ENCODE measurements around the gene CCZ1B.
"Not testable (repeated sequence)": the region's sequence is repeated elsewhere in the genome, so short reads cannot be mapped to it uniquely, and the experiment has no call there.

Gene CCZ1B

GRCh38 chr7:6837081-6837480 lies 11.0 kb upstream of the CCZ1B start:
- DNase-seq (ENCODE audit: extremely low read depth, low read depth): not testable (repeated sequence)

DNA sequence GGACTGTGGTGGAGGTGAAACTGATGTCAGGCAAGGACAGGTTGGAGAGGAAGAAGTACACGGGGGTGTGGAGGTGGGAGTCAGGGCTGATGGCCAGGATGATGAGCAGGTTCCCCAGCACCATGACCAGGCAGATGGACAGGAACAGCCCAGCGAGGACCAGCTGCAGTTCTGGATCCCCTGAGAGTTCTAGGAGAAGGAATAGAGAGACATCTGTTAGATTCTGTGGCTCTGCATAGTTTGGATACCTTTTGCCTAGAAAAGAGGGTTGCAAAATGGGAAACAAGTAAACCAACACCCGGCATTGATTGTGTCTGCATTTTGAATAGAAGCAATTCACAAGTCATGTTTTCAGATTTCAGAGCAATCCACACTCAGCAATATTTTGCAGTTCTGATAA lies 9.4 kb upstream of the CCZ1B start:
- not testable (repeated sequence) for DNase-seq (ENCODE audit: extremely low read depth, low read depth)

GRCh38 chr7:6833636-6834035 lies 7.6 kb upstream of the CCZ1B start:
- TF ChIP-seq CTCF (IDR thresholded peaks at IDR 0.05; ENCODE audit: low read depth, low read length): no peak

DNA sequence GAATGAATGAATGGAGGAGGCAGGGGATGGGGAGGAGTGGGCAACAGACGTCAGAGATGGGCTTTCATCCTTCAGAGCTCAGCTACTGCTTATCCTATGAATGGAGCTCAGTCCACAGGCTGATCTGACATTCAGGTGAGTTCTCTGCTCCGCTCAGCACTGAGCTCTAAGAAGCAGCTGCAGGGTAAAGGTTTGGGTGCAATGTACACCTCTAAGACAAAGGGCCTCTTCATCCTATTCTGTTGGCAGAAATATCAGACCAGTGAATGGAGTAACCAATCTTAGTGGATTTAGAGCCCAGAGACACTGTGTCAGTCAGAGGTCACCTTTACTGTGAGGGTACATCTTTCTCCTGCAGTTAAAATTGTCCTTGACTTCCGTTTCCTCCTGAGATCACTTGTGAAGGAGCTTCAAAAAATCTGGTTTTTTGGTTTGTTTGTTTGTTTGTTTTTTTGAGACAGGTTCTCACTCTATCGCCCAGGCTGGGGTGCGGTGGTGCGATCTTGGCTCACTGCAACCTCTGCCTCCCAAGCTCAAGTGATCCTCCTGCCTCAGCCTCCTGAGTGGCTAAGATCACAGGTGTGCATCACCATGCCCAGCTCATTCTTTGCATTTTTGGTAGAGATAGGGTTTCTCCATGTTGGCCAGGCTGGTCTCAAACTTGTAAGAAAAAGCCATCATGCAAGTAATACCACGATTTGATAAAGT lies 5.1 kb upstream of the CCZ1B start:
- DNase-seq (ENCODE audit: extremely low read depth, low read depth): no peak
- no peak for TF ChIP-seq CTCF (IDR thresholded peaks at IDR 0.05; ENCODE audit: low read depth, low read length)

More at GRCh38 chr7:6833636-6834035, 7.6 kb upstream of the CCZ1B start:
- DNase-seq (ENCODE audit: extremely low read depth, low read depth): no peak

GRCh38 chr7:6830026-6830425 lies 4.0 kb upstream of the CCZ1B start:
- DNase-seq (ENCODE audit: extremely low read depth, low read depth): not testable (repeated sequence)

GRCh38 chr7:6829616-6830015 lies 3.5 kb upstream of the CCZ1B start:
- DNase-seq (ENCODE audit: extremely low read depth, low read depth): not testable (repeated sequence)

GRCh38 chr7:6827180-6827579 lies 1.1 kb upstream of the CCZ1B start:
- DNase-seq (ENCODE audit: extremely low read depth, low read depth): not testable (repeated sequence)

GRCh38 chr7:6825236-6826125 lies 594 bp downstream of the CCZ1B start:
- DNase-seq (ENCODE audit: extremely low read depth, low read depth): not testable (repeated sequence)

- not testable (repeated sequence) for DNase-seq (ENCODE audit: extremely low read depth, low read depth)
Measured at GRCh38 chr7:6821622-6822021, 4.5 kb downstream of the CCZ1B start.

DNA sequence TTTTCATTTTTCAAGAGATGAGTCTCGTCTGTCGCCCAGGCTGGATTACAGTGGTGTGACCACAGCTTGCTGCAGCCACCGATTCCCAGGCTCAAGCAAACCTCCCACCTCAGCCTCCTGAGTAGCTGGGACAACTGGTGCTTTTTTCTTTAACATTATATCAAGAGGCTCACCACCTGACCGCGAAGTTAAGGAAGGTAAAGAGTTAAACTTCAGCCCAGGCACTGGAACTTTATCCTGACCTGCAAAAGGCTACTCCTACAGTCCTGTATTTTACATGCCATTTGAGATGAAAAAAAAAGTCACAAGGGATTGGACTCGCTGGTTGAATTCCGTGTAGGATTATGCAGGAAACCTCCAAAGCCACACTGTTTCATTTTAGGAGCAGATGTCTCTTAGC lies 10.6 kb downstream of the CCZ1B start:
- not testable (repeated sequence) for DNase-seq (ENCODE audit: extremely low read depth, low read depth)

GRCh38 chr7:6813011-6813410 lies 13.1 kb downstream of the CCZ1B start:
- not testable (repeated sequence) for DNase-seq (ENCODE audit: extremely low read depth, low read depth)

- DNase-seq (ENCODE audit: extremely low read depth, low read depth): not testable (repeated sequence)
Measured at GRCh38 chr7:6807959-6808358, 18.1 kb downstream of the CCZ1B start.

GRCh38 chr7:6807393-6807918 lies 18.6 kb downstream of the CCZ1B start:
- not testable (repeated sequence) for DNase-seq (ENCODE audit: extremely low read depth, low read depth)

DNA sequence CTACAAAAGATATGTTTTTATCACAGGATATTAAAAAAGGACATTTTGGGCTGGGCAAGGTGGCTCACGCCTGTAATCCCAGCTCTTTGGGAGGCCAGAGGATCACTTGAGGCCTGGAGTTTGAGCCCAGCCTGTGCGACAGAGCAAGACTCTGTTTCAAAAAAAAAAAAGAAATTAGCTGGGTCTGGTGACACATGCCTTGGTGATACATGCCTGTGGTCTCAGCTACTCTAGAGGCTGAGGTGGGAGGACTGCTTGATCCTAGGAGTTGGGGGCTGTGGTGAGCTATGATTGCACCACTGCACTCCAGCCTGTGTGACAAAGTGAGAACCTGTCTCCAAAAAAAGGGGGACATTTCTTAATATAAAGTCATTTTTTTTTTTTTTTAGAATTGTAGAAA lies 25.7 kb downstream of the CCZ1B start:
- DNase-seq (ENCODE audit: extremely low read depth, low read depth): not testable (repeated sequence)

DNA sequence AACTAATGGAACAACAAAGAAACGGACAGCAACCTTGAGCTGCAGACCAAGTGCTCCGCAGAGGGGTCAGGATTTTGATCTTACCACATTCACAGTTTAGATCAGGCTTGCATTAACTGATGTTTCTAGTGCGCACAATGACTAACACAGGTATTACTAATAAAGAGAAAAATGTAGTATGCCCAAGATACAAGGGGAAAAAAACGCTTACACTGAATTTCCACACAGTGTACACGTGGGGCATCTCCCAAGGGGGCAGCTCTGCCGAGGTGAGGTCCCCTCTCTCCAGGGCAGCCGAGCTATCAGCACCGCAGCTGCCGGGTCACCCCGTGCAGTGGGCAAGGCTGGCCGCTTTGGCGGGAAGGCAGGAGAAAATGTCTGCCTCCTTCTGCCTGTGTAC lies 26.2 kb downstream of the CCZ1B start:
- not testable (repeated sequence) for DNase-seq (ENCODE audit: extremely low read depth, low read depth)

DNA sequence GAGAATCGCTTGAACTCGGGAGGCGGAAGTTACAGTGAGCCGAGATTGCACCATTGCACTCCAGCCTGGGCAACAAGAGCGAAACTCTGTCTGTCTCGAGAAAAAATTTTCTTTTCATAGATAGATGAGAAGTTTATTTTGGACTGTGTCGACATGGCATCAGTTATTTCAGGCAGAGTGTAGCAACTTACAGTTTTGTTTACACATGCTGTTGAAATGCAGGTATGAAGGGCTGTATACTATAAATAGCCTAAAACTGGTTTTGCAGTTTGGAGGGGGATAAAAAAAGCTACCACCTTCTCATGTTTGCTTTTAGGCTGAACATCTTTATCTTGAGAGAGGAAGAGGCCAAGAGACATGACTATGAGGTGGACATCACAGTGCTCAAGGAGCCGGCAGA lies 28.0 kb downstream of the CCZ1B start:
- not testable (repeated sequence) for DNase-seq (ENCODE audit: extremely low read depth, low read depth)

DNA sequence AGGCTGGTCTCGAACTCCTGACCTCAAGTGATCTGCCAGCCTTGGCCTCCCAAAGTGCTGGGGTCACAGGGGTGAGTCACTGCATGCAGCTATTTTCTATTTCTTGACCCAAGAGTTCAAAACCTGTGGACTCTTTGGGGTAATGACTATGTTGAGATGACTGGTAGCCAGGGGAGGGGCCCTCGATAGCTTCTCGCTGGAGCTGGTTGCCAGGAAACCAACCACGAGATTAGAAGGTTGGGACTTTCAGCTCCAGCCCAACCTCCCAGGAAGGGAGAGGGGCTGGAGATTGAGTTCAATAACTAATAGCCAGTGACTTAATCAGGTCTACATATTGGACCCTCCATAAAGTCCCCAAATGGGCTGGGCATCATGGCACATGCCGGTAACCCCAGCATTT lies 28.9 kb downstream of the CCZ1B start:
- DNase-seq (ENCODE audit: extremely low read depth, low read depth): not testable (repeated sequence)

DNA sequence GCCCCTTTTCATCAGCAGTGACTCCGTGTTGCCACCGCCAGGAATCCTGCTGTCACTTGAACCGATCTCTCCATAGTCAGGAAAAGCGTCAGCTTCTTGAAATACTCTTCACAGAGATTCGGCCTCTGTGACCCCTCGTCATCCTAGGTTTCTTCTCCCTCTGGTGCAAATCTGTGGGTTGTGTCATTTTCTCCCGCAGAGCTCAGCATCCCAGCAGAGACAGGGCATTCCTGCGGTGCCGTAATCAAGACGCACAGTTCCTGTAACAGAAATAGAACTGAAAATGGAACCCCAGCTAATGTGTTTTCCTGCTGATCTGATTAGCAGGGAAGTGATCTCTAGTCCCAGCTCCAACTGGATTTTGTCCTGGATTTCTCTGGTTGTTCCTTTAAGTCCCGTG lies 31.8 kb downstream of the CCZ1B start:
- DNase-seq (ENCODE audit: extremely low read depth, low read depth): not testable (repeated sequence)

All from AG09319 (cell line).